Neural progenitor cell (in vitro differentiated cells): ENCODE measurements around the gene COL6A5. TPM values are rescaled to one million over a fixed set of nuclear protein-coding genes. Genes with fewer than 3 reads are reported as not detected.

Experiments
- DNase-seq: peaks from one replicate; pipeline ENCODE4 v3.0.0-alpha.2; 2016; ENCODE audit warnings: low spot score
- H2AFZ ChIP-seq: fragments of 200-600 bp; sonication (generic); replicated peaks from 2 replicates; pipeline ENCODE4 v1.6.1; 2016; ENCODE audit warnings: antibody characterized with exemption
- H3F3A ChIP-seq: fragments of 200-600 bp; sonication (generic); 2 replicates; pipeline ENCODE4 v1.6.1; 2016; ENCODE audit warnings: antibody characterized with exemption, low read depth
- H3K27ac ChIP-seq: fragments of 200-600 bp; sonication (generic); 2 replicates; pipeline ENCODE4 v1.5.1; 2016; ENCODE audit warnings: mild to moderate bottlenecking
- H3K27me3 ChIP-seq: fragments of 200-600 bp; sonication (generic); 2 replicates; pipeline ENCODE4 v1.6.1; 2016; ENCODE audit warnings: mild to moderate bottlenecking, moderate library complexity
- H3K36me3 ChIP-seq: fragments of 200-600 bp; sonication (generic); 2 replicates; pipeline ENCODE4 v1.5.1; 2016
- H3K4me1 ChIP-seq: fragments of 200-600 bp; sonication (generic); 2 replicates; pipeline ENCODE4 v1.6.1; 2016; ENCODE audit warnings: mixed run types
- H3K4me2 ChIP-seq: fragments of 200-600 bp; sonication (generic); 2 replicates; pipeline ENCODE4 v1.6.1; 2016
- H3K4me3 ChIP-seq: fragments of 200-600 bp; sonication (generic); 2 replicates; pipeline ENCODE4 v1.5.1; 2016
- H3K79me2 ChIP-seq: fragments of 200-600 bp; sonication (generic); 2 replicates; pipeline ENCODE4 v1.6.1; 2016; ENCODE audit warnings: low read depth
- H3K9ac ChIP-seq: fragments of 200-600 bp; sonication (generic); 2 replicates; pipeline ENCODE4 v1.6.1; 2016
- H3K9me3 ChIP-seq: fragments of 200-600 bp; sonication (generic); 2 replicates; pipeline ENCODE4 v1.5.1; 2016; ENCODE audit warnings: low read depth
- H4K20me1 ChIP-seq: fragments of 200-600 bp; sonication (generic); 2 replicates; pipeline ENCODE4 v1.6.1; 2016; ENCODE audit warnings: low read depth
- H3K27ac Mint-ChIP-seq: 3 replicates; pipeline ENCODE4 v1.8.0; 2021; ENCODE audit warnings: mixed read lengths
- H3K27me3 Mint-ChIP-seq: 2 replicates; pipeline ENCODE4 v1.8.0; 2022; ENCODE audit warnings: low read depth, mild to moderate bottlenecking, inconsistent platforms, moderate library complexity, mixed read lengths; ENCODE audit not compliant: insufficient read depth
- H3K36me3 Mint-ChIP-seq: 3 replicates; pipeline ENCODE4 v1.8.0; 2021; ENCODE audit warnings: mixed read lengths
- H3K4me1 Mint-ChIP-seq: 3 replicates; pipeline ENCODE4 v1.8.0; 2021; ENCODE audit warnings: mixed read lengths
- H3K4me3 Mint-ChIP-seq: 3 replicates; pipeline ENCODE4 v1.8.0; 2021; ENCODE audit warnings: mild to moderate bottlenecking, moderate library complexity, mixed read lengths
- H3K9me3 Mint-ChIP-seq: 3 replicates; pipeline ENCODE4 v1.8.0; 2020; ENCODE audit warnings: mixed read lengths
- EZH2 ChIP-seq: fragments of 200-600 bp; sonication (generic); IDR thresholded peaks from 2 replicates; pipeline ENCODE4 v1.6.1; 2017; ENCODE audit warnings: antibody characterized with exemption, mild to moderate bottlenecking, moderate library complexity
- EZH2phosphoT487 ChIP-seq: fragments of 200-600 bp; sonication (generic); IDR thresholded peaks from 2 replicates; pipeline ENCODE4 v1.6.1; 2017; ENCODE audit warnings: antibody characterized with exemption
- total RNA-seq: library from RNA; depleted of rRNA; stranded (reverse); fragments of >200 nt; gene quantifications from 2 replicates; pipeline ENCODE4 v1.2.3, GENCODE V29; 2015; ENCODE audit warnings: low replicate concordance
- TF ChIP-seq, protein P1 (sequence below): fragments of 200-600 bp; sonication (generic); IDR thresholded peaks from 2 replicates; pipeline ENCODE4 v1.5.1; 2017; ENCODE audit warnings: antibody characterized with exemption, mild to moderate bottlenecking

COL6A5 gene
- total RNA-seq, 1 donor from 2014 or later = not detected

DNA sequence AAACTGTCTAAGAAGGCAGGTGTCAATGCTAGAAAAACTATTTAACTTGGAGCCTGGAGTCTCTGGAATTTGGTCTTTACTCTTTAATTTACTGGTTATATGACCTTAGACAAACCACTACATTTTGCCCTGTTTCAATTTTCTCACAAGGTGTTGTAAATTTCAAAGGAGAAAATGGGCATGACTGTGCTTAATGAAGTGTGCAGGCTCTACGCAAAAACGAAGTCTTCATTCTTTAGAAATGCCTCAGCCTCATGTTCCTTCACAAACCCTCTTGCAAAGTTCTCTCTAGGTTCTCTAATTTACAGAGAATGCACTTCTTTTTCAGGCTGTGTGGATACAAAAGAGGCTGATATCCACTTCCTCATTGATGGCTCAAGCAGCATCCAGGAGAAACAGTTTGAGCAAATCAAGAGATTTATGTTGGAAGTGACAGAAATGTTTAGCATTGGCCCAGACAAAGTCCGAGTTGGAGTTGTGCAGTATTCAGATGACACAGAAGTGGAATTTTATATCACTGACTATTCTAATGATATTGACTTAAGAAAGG lies 39.1 kb downstream of the COL6A5 start:
- no peaks in the 10 kb centered on the region for H3K27me3 ChIP-seq
- H3F3A ChIP-seq = no peaks in the 10 kb centered on the region
- Mint-ChIP-seq H3K36me3 (no peaks in the 10 kb centered on the region), H3K4me3 (no peak overlapping the region), H3K4me1 (peaks cover 5% of the 10 kb centered on the region), H3K27ac (no peak overlapping the region), H3K27me3 (no peaks in the 10 kb centered on the region), H3K9me3 (no peaks in the 10 kb centered on the region)
- H3K79me2 ChIP-seq = no peaks in the 10 kb centered on the region
- no peaks in the 10 kb centered on the region for H3K9me3 ChIP-seq
- no peaks in the 10 kb centered on the region for H3K4me1 ChIP-seq
- H3K4me2 ChIP-seq = no peak overlapping the region
- no peak overlapping the region for H3K9ac ChIP-seq
- H3K4me3 ChIP-seq = no peak overlapping the region
- no peak overlapping the region for H2AFZ ChIP-seq
- H4K20me1 ChIP-seq = no peaks in the 10 kb centered on the region
- H3K27ac ChIP-seq = no peak overlapping the region
- H3K36me3 ChIP-seq = no peaks in the 10 kb centered on the region
- DNase-seq = no peak
- no peak for TF ChIP-seq EZH2
- TF ChIP-seq, protein P1, sequence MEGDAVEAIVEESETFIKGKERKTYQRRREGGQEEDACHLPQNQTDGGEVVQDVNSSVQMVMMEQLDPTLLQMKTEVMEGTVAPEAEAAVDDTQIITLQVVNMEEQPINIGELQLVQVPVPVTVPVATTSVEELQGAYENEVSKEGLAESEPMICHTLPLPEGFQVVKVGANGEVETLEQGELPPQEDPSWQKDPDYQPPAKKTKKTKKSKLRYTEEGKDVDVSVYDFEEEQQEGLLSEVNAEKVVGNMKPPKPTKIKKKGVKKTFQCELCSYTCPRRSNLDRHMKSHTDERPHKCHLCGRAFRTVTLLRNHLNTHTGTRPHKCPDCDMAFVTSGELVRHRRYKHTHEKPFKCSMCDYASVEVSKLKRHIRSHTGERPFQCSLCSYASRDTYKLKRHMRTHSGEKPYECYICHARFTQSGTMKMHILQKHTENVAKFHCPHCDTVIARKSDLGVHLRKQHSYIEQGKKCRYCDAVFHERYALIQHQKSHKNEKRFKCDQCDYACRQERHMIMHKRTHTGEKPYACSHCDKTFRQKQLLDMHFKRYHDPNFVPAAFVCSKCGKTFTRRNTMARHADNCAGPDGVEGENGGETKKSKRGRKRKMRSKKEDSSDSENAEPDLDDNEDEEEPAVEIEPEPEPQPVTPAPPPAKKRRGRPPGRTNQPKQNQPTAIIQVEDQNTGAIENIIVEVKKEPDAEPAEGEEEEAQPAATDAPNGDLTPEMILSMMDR = no peak

DNA sequence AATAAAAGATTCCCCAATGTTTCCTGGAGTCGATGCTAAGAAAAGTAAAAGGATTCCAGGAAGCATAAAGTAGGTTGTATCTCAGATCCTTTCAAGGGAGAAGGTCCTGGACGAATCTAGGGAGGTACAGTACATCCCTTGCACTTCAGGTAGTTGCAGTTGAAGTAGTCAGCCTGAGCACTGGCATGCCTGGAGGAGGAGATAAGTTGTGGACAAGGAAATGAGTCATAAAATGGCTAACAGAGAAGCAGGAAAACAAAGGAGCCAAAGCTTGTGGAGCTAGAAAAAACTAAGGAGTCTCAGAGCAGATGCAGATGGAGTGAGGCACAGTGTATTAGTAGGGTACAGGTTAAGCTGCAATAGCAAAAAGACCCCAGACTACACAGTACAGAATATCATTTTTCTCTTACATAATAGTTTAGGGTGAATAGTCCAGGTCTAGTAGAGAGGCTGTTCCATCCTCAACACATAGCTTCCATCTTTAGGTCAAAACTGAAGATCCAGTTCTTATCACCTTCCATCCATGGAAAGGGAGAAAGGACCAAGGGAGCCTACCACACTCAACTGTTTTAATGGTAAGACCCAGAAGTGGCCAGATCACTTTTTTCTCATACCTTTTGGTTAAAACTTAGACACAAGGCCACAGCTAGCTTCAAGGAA lies 41.3 kb downstream of the COL6A5 start:
- Histone ChIP-seq H3K27ac (no peak overlapping the region), H4K20me1 (no peaks in the 10 kb centered on the region), H3K36me3 (no peaks in the 10 kb centered on the region), H3K27me3 (no peaks in the 10 kb centered on the region), H3K4me1 (no peaks in the 10 kb centered on the region), H3K4me2 (no peak overlapping the region), H3K9me3 (no peaks in the 10 kb centered on the region), H3K4me3 (no peak overlapping the region), H2AFZ (no peak overlapping the region), H3K79me2 (no peaks in the 10 kb centered on the region), H3K9ac (no peak overlapping the region), H3F3A (no peaks in the 10 kb centered on the region)
- H3K27ac Mint-ChIP-seq = no peak overlapping the region
- no peaks in the 10 kb centered on the region for H3K9me3 Mint-ChIP-seq
- DNase-seq = no peak
- no peaks in the 10 kb centered on the region for H3K27me3 Mint-ChIP-seq
- H3K36me3 Mint-ChIP-seq = no peaks in the 10 kb centered on the region
- TF ChIP-seq, protein P1 = no peak
- TF ChIP-seq EZH2phosphoT487 (no peak), EZH2 (no peak)
- H3K4me3 Mint-ChIP-seq = no peak overlapping the region
- peaks cover 5% of the 10 kb centered on the region for H3K4me1 Mint-ChIP-seq

DNA sequence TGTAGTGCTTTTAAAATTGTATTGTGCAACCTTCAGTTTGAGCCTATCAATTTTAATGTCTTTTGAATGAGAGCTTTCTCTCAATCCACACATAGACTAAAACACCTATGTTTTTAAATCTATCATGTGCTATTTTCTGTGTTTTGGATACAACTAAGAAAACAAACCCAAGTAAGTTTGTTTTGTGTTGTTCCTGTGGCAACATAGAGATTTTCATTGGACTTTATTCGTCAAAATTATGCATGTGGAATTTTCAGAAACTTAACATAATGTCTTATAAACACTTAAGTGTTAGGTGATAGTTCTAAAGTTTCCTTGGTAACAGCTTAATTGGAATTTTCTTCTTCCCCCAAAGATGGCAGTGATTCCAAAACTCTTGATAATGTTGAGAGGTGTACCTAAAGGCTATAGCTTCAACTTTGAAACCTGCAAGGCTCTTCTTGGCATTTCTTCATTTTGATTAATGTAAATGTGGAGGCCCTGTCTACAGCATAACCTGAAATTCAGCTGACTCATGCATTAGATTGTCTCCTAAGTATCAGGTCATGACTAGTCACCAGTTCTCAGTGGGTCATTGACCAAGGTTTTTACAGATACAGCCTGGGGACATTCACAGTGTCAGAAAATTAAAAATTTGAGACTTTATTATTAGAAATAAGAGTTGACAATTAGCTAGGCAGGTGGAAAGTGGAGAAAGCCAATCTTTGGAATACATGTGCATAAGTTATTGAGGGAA lies 44.4 kb downstream of the COL6A5 start:
- Mint-ChIP-seq H3K27ac (no peak overlapping the region), H3K4me3 (no peak overlapping the region), H3K9me3 (no peaks in the 10 kb centered on the region), H3K4me1 (peaks cover 2% of the 10 kb centered on the region), H3K27me3 (no peaks in the 10 kb centered on the region), H3K36me3 (no peaks in the 10 kb centered on the region)
- H3K27ac ChIP-seq = no peak overlapping the region
- no peaks in the 10 kb centered on the region for H3F3A ChIP-seq
- TF ChIP-seq EZH2 (no peak), EZH2phosphoT487 (no peak)
- TF ChIP-seq, protein P1 = no peak
- H3K79me2 ChIP-seq = no peaks in the 10 kb centered on the region
- no peaks in the 10 kb centered on the region for H4K20me1 ChIP-seq
- H3K4me3 ChIP-seq = no peak overlapping the region
- no peak for DNase-seq
- H3K9ac ChIP-seq = no peak overlapping the region
- H3K36me3 ChIP-seq = no peaks in the 10 kb centered on the region
- no peak overlapping the region for H3K4me2 ChIP-seq
- no peaks in the 10 kb centered on the region for H3K9me3 ChIP-seq
- no peak overlapping the region for H2AFZ ChIP-seq
- H3K4me1 ChIP-seq = no peaks in the 10 kb centered on the region
- no peaks in the 10 kb centered on the region for H3K27me3 ChIP-seq
